Peyer's patch (tissue), 4 donors: ENCODE data around the gene JMY.

ENCODE experiments used
- CTCF ChIP-seq, 6 experiments: fragments of 450-650 bp in 4 of 6; fragments of 200-600 bp in 2 of 6; sonication (generic) in 1 of 6; IDR thresholded peaks; one replicate each; pipeline ENCODE4 v1.5.1; 2017 to 2019; ENCODE audit warnings: antibody characterized with exemption in 6 of 6, mild to moderate bottlenecking in 3 of 6, moderate library complexity in 1 of 6
- POLR2A ChIP-seq, 2 donors: fragments of 450-650 bp; IDR thresholded peaks; one replicate each; pipeline ENCODE4 v1.5.1; 2017; ENCODE audit warnings: antibody characterized with exemption in 2 of 2, mild to moderate bottlenecking in 2 of 2, moderate library complexity in 2 of 2

DNA sequence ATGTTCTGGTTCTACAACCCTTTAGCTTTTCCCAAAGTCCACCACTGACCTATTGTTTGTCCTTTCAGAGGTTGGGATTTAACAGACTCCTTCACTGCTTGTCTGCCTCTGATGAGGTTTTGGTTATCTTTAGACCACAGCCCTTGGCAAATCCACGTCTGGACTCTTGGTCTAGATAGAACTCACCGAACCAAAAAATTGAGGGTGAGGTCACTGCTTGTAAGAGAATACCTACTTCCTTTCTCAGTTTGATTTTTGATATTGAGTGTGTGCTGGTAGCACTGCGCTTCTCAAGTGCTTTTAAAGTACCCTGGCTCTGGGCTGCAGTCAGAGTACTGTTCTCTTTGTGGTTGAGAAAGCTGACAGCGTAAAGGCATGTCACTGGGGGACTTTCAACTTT, 61.7 kb downstream of the JMY start:
- no peak for TF ChIP-seq POLR2A (IDR thresholded peaks at IDR 0.05)
- no peak for TF ChIP-seq CTCF (IDR thresholded peaks at IDR 0.05)
